Keratinocyte (primary cell): ENCODE results near the gene TNFSF11.

ENCODE experiments used
- EZH2 ChIP-seq: IDR thresholded peaks from one replicate; pipeline ENCODE4 v1.6.1; 2012; ENCODE audit warnings: inconsistent platforms, mild to moderate bottlenecking, low read length, moderate library complexity
- TF ChIP-seq, protein P1 (sequence below), 3 experiments: IDR thresholded peaks in 1 of 3; conservative IDR thresholded peaks in 1 of 3; optimal IDR thresholded peaks in 1 of 3; 2 replicates in 2 of 3; 3 replicates in 1 of 3; pipeline versions ENCODE3 to v1.5.1; 2011; ENCODE audit warnings: low read length in 3 of 3, mild to moderate bottlenecking in 3 of 3, moderate library complexity in 2 of 3, control low read depth in 1 of 3, inconsistent platforms in 1 of 3; ENCODE audit not compliant: insufficient read depth in 2 of 3; ENCODE audit errors: extremely low read depth in 1 of 3

DNA sequence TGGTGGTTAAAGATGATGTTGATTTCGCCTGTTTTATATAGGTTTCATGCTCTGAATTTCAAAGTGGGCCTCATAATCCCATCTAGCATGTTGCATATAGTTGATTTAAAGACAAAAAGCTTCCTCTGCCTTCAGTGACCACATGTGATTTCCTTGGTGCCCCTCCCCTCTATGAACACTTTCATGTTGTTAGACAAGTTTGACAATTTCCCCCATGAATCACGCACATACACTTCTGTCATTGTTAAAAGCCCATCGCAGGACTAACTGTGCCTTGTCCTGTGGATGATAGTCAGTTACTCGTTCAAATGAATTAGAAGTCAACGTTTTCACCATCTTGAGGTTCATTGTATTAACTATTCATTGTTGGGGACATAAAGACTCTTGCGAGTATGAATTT, 6.7 kb downstream of the TNFSF11 start:
- TF ChIP-seq, protein P1, sequence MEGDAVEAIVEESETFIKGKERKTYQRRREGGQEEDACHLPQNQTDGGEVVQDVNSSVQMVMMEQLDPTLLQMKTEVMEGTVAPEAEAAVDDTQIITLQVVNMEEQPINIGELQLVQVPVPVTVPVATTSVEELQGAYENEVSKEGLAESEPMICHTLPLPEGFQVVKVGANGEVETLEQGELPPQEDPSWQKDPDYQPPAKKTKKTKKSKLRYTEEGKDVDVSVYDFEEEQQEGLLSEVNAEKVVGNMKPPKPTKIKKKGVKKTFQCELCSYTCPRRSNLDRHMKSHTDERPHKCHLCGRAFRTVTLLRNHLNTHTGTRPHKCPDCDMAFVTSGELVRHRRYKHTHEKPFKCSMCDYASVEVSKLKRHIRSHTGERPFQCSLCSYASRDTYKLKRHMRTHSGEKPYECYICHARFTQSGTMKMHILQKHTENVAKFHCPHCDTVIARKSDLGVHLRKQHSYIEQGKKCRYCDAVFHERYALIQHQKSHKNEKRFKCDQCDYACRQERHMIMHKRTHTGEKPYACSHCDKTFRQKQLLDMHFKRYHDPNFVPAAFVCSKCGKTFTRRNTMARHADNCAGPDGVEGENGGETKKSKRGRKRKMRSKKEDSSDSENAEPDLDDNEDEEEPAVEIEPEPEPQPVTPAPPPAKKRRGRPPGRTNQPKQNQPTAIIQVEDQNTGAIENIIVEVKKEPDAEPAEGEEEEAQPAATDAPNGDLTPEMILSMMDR (optimal IDR thresholded peaks at IDR 0.05 in 1 of 3, IDR thresholded peaks at IDR 0.05 in 1 of 3, conservative IDR thresholded peaks at IDR 0.05 in 1 of 3; ENCODE audit: extremely low read depth in 1 of 3, insufficient read depth in 2 of 3, low read length in 3 of 3): no peak
- no peak for TF ChIP-seq EZH2
